ENCODE results near the gene ANGEL1. TPM values are rescaled to one million over a fixed set of nuclear protein-coding genes. Genes with fewer than 3 reads are reported as not detected.
A peak's percentile ranks its signal among the peaks of the same experiment; 100 is the strongest.

Gene ANGEL1
- total and polyA plus RNA-seq, 2 of the 13 experiments (the other 11 are each of a cell fraction or from before 2014, with no cell fraction given): 14.3 to 20.1 TPM

DNA sequence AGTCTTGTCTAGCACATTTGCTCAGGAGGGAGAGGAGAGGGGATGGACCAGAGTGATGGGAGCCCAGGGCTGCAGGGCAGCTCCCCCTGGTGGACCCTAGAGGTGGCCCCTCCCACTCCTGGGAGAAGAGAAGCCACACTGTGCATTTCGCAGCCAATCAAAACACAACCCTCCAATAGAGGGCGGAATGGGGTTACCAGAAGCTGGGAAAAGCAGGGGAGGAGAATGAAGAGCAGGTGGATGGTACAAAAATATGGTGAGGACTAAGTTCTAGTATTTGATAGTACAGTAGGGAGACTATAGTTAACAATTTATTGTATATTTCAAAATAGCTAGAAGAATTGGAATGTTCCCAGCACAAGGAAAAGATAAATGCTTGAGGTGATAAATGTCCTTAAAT, 27.8 kb downstream of the ANGEL1 start (continued):
- 0 out of 2 replicates have a peak, but pooled peaks have one; percentile 22 for TF ChIP-seq MIXL1 (CRISPR knock-in tag; IDR thresholded peaks at IDR 0.05)
- TF ChIP-seq, protein P1, sequence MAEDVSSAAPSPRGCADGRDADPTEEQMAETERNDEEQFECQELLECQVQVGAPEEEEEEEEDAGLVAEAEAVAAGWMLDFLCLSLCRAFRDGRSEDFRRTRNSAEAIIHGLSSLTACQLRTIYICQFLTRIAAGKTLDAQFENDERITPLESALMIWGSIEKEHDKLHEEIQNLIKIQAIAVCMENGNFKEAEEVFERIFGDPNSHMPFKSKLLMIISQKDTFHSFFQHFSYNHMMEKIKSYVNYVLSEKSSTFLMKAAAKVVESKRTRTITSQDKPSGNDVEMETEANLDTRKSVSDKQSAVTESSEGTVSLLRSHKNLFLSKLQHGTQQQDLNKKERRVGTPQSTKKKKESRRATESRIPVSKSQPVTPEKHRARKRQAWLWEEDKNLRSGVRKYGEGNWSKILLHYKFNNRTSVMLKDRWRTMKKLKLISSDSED (CRISPR knock-in tag; IDR thresholded peaks at IDR 0.05): no peak
- no peak for TF ChIP-seq ZNF326 (CRISPR knock-in tag; IDR thresholded peaks at IDR 0.05; ENCODE audit: borderline replicate concordance)
- TF ChIP-seq, protein P2, sequence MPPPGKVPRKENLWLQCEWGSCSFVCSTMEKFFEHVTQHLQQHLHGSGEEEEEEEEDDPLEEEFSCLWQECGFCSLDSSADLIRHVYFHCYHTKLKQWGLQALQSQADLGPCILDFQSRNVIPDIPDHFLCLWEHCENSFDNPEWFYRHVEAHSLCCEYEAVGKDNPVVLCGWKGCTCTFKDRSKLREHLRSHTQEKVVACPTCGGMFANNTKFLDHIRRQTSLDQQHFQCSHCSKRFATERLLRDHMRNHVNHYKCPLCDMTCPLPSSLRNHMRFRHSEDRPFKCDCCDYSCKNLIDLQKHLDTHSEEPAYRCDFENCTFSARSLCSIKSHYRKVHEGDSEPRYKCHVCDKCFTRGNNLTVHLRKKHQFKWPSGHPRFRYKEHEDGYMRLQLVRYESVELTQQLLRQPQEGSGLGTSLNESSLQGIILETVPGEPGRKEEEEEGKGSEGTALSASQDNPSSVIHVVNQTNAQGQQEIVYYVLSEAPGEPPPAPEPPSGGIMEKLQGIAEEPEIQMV (CRISPR knock-in tag; IDR thresholded peaks at IDR 0.05; ENCODE audit: low read depth): no peak
- no peak for TF ChIP-seq MBNL3 (CRISPR knock-in tag; conservative IDR thresholded peaks at IDR 0.05)
- no peak for TF ChIP-seq MXI1 (IDR thresholded peaks at IDR 0.05; ENCODE audit: borderline replicate concordance, low read depth, low read length)
- TF ChIP-seq ZNF766 (CRISPR knock-in tag; IDR thresholded peaks at IDR 0.05; ENCODE audit: borderline replicate concordance): no peak
- no peak for TF ChIP-seq SRSF4 (IDR thresholded peaks at IDR 0.05; ENCODE audit: low read depth, low read length, poor library complexity, severe bottlenecking)
- TF ChIP-seq, protein P3, sequence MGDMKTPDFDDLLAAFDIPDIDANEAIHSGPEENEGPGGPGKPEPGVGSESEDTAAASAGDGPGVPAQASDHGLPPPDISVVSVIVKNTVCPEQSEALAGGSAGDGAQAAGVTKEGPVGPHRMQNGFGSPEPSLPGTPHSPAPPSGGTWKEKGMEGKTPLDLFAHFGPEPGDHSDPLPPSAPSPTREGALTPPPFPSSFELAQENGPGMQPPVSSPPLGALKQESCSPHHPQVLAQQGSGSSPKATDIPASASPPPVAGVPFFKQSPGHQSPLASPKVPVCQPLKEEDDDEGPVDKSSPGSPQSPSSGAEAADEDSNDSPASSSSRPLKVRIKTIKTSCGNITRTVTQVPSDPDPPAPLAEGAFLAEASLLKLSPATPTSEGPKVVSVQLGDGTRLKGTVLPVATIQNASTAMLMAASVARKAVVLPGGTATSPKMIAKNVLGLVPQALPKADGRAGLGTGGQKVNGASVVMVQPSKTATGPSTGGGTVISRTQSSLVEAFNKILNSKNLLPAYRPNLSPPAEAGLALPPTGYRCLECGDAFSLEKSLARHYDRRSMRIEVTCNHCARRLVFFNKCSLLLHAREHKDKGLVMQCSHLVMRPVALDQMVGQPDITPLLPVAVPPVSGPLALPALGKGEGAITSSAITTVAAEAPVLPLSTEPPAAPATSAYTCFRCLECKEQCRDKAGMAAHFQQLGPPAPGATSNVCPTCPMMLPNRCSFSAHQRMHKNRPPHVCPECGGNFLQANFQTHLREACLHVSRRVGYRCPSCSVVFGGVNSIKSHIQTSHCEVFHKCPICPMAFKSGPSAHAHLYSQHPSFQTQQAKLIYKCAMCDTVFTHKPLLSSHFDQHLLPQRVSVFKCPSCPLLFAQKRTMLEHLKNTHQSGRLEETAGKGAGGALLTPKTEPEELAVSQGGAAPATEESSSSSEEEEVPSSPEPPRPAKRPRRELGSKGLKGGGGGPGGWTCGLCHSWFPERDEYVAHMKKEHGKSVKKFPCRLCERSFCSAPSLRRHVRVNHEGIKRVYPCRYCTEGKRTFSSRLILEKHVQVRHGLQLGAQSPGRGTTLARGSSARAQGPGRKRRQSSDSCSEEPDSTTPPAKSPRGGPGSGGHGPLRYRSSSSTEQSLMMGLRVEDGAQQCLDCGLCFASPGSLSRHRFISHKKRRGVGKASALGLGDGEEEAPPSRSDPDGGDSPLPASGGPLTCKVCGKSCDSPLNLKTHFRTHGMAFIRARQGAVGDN (CRISPR knock-in tag; IDR thresholded peaks at IDR 0.05): peak; percentile 37
- TF ChIP-seq SMC3 (IDR thresholded peaks at IDR 0.05; ENCODE audit: low read length): peak; percentile 68
- no peak for TF ChIP-seq ZNF382 (CRISPR knock-in tag; IDR thresholded peaks at IDR 0.05; ENCODE audit: borderline replicate concordance)
- no peak for TF ChIP-seq ZNF777 (CRISPR knock-in tag; IDR thresholded peaks at IDR 0.05)
- TF ChIP-seq ERF (CRISPR knock-in tag; IDR thresholded peaks at IDR 0.05): 0 out of 2 replicates have a peak, but pooled peaks have one; percentile 18
- no peak for TF ChIP-seq ZKSCAN5 (CRISPR knock-in tag; IDR thresholded peaks at IDR 0.05)
- 0 out of 2 replicates have a peak, but pooled peaks have one; percentile 34 for TF ChIP-seq PITX1 (CRISPR knock-in tag; IDR thresholded peaks at IDR 0.05)

Data from HepG2 (cell line).